Right lobe of liver (tissue), 4 donors: ENCODE data around the gene BCL2.

Experiments
- CTCF ChIP-seq, 4 donors: fragments of 200-600 bp in 3 of 4; fragments of 450-650 bp in 1 of 4; IDR thresholded peaks; one replicate each; pipeline versions ENCODE4 v1.5.1 to v1.8.0; 2016 to 2022; ENCODE audit warnings: antibody characterized with exemption in 4 of 4, mild to moderate bottlenecking in 2 of 4
- POLR2A ChIP-seq: fragments of 450-650 bp; IDR thresholded peaks from one replicate; pipeline ENCODE4 v1.6.1; 2017; ENCODE audit warnings: antibody characterized with exemption, mild to moderate bottlenecking
- donor health status: DM: no; HTN: no; CAD: no.
- donor health status: DM: no; HTN: no; CAD: no.
- donor health status: DM: no; HTN: yes; CAD: no.

- TF ChIP-seq CTCF (IDR thresholded peaks at IDR 0.05) (no peak), POLR2A (no peak)
Measured at GRCh38 chr18:63203497-63203896, 116.1 kb downstream of the BCL2 start.
